K562 (cell line): ENCODE results near the gene USP16. TPM values are rescaled to one million over a fixed set of nuclear protein-coding genes. Genes with fewer than 3 reads are reported as not detected.

ENCODE experiments used
- CBX5 ChIP-seq: IDR thresholded peaks from 2 replicates; pipeline ENCODE4 v1.6.1; 2014; ENCODE audit warnings: low read depth, borderline replicate concordance
- GABPB1 ChIP-seq: sonication (generic); formaldehyde crosslinking; IDR thresholded peaks from 2 replicates; pipeline ENCODE4 v1.8.0; 2022; ENCODE audit warnings: mild to moderate bottlenecking, missing genetic modification reagents
- HDAC1 ChIP-seq, 2 experiments: fragments of 450-650 bp; IDR thresholded peaks; 2 replicates each; pipeline ENCODE4 v1.6.1; 2016 to 2017; ENCODE audit warnings: inconsistent platforms in 1 of 2, mild to moderate bottlenecking in 1 of 2, moderate library complexity in 1 of 2
- MIER1 ChIP-seq: fragments of 450-650 bp; IDR thresholded peaks from 2 replicates; pipeline ENCODE4 v1.6.1; 2016; ENCODE audit warnings: antibody characterized with exemption, mild to moderate bottlenecking, low read depth
- NFE2L1 ChIP-seq: fragments of 450-650 bp; IDR thresholded peaks from 2 replicates; pipeline ENCODE4 v1.6.1; 2016; ENCODE audit warnings: missing genetic modification characterization, low read depth, mild to moderate bottlenecking, missing compliant biosample characterization, moderate library complexity, borderline replicate concordance
- POLR2AphosphoS5 ChIP-seq: IDR thresholded peaks from 2 replicates; pipeline ENCODE4 v1.6.1; 2011; ENCODE audit warnings: mild to moderate bottlenecking, low read depth, low read length, moderate library complexity; ENCODE audit not compliant: control insufficient read depth, insufficient read depth
- RB1 ChIP-seq: fragments of 450-650 bp; IDR thresholded peaks from 2 replicates; pipeline ENCODE4 v1.6.1; 2017; ENCODE audit warnings: low read depth, mild to moderate bottlenecking
- TEAD4 ChIP-seq, 2 experiments: sonication (generic) in 1 of 2; formaldehyde crosslinking in 1 of 2; IDR thresholded peaks; 2 replicates each; pipeline versions ENCODE4 v1.6.1 to v1.8.0; 2012 to 2022; ENCODE audit warnings: borderline replicate concordance in 1 of 2, inconsistent platforms in 1 of 2, low read length in 1 of 2, mild to moderate bottlenecking in 1 of 2, missing genetic modification reagents in 1 of 2
- USF1 ChIP-seq: sonication (generic); formaldehyde crosslinking; IDR thresholded peaks from 2 replicates; pipeline ENCODE4 v1.9.0; 2022; ENCODE audit warnings: mild to moderate bottlenecking, missing genetic modification reagents
- ZBTB7A ChIP-seq: IDR thresholded peaks from 2 replicates; pipeline ENCODE4 v1.6.1; 2011; ENCODE audit warnings: low read depth, mild to moderate bottlenecking, low read length, moderate library complexity, borderline replicate concordance; ENCODE audit not compliant: control insufficient read depth
- ZNF124 ChIP-seq: sonication (generic); formaldehyde crosslinking; IDR thresholded peaks from 2 replicates; pipeline ENCODE4 v1.8.1; 2022; ENCODE audit warnings: missing genetic modification reagents
- ZNF140 ChIP-seq: fragments of 250-450 bp; sonication (Bioruptor Pico); IDR thresholded peaks from 2 replicates; pipeline ENCODE4 v1.8.0; 2021; ENCODE audit warnings: moderate library complexity, mild to moderate bottlenecking, inconsistent platforms
- ZNF146 ChIP-seq: IDR thresholded peaks from one replicate; pipeline ENCODE4 v1.6.1; 2018; ENCODE audit warnings: missing compliant biosample characterization; ENCODE audit not compliant: unreplicated experiment
- ZNF175 ChIP-seq: fragments of 200-800 bp; sonication (Bioruptor generic); IDR thresholded peaks from 2 replicates; pipeline ENCODE4 v1.6.1; 2016; ENCODE audit warnings: low read depth, mild to moderate bottlenecking, missing genetic modification characterization, missing compliant biosample characterization
- ZNF263 ChIP-seq: sonication (generic); formaldehyde crosslinking; IDR thresholded peaks from 2 replicates; pipeline ENCODE4 v1.8.0; 2022; ENCODE audit warnings: mild to moderate bottlenecking, missing genetic modification reagents, borderline replicate concordance
- ZNF280B ChIP-seq: fragments of 250-450 bp; sonication (Bioruptor Pico); IDR thresholded peaks from 2 replicates; pipeline ENCODE4 v1.5.1; 2021; ENCODE audit warnings: mild to moderate bottlenecking
- ZNF830 ChIP-seq: fragments of 250-450 bp; sonication (Bioruptor Pico); IDR thresholded peaks from 2 replicates; pipeline ENCODE4 v1.5.0; 2021; ENCODE audit warnings: mild to moderate bottlenecking
- ZZZ3 ChIP-seq: fragments of 450-650 bp; IDR thresholded peaks from 2 replicates; pipeline ENCODE4 v1.6.1; 2016; ENCODE audit warnings: antibody characterized with exemption, mild to moderate bottlenecking, moderate library complexity
- polyA plus RNA-seq, 8 experiments: library from polyadenylated mRNA; depleted of rRNA in 4 of 8; stranded (reverse) in 5 of 8; unstranded in 3 of 8; fragments of >200 nt; fragmentation: Nextera tagmentation in 2 of 8; fragmentation: Illumina TruSeq in 1 of 8; extraction: Ambion mirVana in 2 of 8; extraction: Trizol in 1 of 8; gene quantifications; 2 replicates each; pipeline versions ENCODE4 v1.2.1 to v1.2.3, GENCODE V29; 2011 to 2014; ENCODE audit warnings: inconsistent platforms in 1 of 8, missing spikeins in 1 of 8
- total RNA-seq, 7 experiments: library from RNA; depleted of rRNA in 6 of 7; stranded (reverse); fragments of >200 nt in 6 of 7; fragmentation: Illumina TruSeq in 2 of 7; extraction: Trizol in 2 of 7; gene quantifications; 2 replicates each; pipeline versions ENCODE4 v1.2.1 to v1.2.3, GENCODE V29; 2011 to 2021; ENCODE audit warnings: low replicate concordance in 1 of 7
- TF ChIP-seq, protein P1 (sequence below): fragments of 450-650 bp; IDR thresholded peaks from 2 replicates; pipeline ENCODE4 v1.6.1; 2017; ENCODE audit warnings: antibody characterized with exemption, mild to moderate bottlenecking

Gene USP16
- total and polyA plus RNA-seq, 9 of the 15 experiments (the other 6 are each of a cell fraction or from before 2014, with no cell fraction given), result 38.4 to 90.9 (median 62.8) TPM

GRCh38 chr21:28992526-28993292 is 31.8 kb upstream of the USP16 start, which contains the start of gene LTN1 (continued):
- TF ChIP-seq, protein P1, sequence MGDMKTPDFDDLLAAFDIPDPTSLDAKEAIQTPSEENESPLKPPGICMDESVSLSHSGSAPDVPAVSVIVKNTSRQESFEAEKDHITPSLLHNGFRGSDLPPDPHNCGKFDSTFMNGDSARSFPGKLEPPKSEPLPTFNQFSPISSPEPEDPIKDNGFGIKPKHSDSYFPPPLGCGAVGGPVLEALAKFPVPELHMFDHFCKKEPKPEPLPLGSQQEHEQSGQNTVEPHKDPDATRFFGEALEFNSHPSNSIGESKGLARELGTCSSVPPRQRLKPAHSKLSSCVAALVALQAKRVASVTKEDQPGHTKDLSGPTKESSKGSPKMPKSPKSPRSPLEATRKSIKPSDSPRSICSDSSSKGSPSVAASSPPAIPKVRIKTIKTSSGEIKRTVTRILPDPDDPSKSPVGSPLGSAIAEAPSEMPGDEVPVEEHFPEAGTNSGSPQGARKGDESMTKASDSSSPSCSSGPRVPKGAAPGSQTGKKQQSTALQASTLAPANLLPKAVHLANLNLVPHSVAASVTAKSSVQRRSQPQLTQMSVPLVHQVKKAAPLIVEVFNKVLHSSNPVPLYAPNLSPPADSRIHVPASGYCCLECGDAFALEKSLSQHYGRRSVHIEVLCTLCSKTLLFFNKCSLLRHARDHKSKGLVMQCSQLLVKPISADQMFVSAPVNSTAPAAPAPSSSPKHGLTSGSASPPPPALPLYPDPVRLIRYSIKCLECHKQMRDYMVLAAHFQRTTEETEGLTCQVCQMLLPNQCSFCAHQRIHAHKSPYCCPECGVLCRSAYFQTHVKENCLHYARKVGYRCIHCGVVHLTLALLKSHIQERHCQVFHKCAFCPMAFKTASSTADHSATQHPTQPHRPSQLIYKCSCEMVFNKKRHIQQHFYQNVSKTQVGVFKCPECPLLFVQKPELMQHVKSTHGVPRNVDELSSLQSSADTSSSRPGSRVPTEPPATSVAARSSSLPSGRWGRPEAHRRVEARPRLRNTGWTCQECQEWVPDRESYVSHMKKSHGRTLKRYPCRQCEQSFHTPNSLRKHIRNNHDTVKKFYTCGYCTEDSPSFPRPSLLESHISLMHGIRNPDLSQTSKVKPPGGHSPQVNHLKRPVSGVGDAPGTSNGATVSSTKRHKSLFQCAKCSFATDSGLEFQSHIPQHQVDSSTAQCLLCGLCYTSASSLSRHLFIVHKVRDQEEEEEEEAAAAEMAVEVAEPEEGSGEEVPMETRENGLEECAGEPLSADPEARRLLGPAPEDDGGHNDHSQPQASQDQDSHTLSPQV, result 0 out of 2 replicates have a peak, but pooled peaks have one; percentile 21
- TF ChIP-seq ZNF175 (no peak; the same call in 1 of the 2 replicates), ZNF146 (no peak), CBX5 (0 out of 2 replicates have a peak, but pooled peaks have one; percentile 26), MIER1 (no peak), ZNF830 (CRISPR knock-in tag) (no peak), ZNF140 (CRISPR knock-in tag) (no peak), HDAC1 (IDR thresholded peaks at IDR 0.05) (peak in 1 of 2 experiments; percentile 99; a peak in 2 of 4 replicates), USF1 (peak; percentile 92), RB1 (peak; percentile 91), POLR2AphosphoS5 (peak; percentile 96), GABPB1 (CRISPR knock-in tag) (peak; percentile 100), NFE2L1 (tag) (no peak), ZNF124 (CRISPR knock-in tag) (no peak), ZBTB7A (peak; percentile 51; the same call in 1 of the 2 replicates), ZNF263 (CRISPR knock-in tag) (no peak), TEAD4 (IDR thresholded peaks at IDR 0.05; ENCODE audit: low read length) (peak; percentile 7; the same call in 1 of the 2 replicates), TEAD4 (CRISPR knock-in tag; IDR thresholded peaks at IDR 0.05; ENCODE audit: borderline replicate concordance) (no peak), ZNF280B (CRISPR knock-in tag) (no peak), ZZZ3 (no peak)
